Measurements from ENCODE around the gene KBTBD2.
"Not testable (repeated sequence)": the region's sequence is repeated elsewhere in the genome, so short reads cannot be mapped to it uniquely, and the experiment has no call there.

KBTBD2 gene

DNA sequence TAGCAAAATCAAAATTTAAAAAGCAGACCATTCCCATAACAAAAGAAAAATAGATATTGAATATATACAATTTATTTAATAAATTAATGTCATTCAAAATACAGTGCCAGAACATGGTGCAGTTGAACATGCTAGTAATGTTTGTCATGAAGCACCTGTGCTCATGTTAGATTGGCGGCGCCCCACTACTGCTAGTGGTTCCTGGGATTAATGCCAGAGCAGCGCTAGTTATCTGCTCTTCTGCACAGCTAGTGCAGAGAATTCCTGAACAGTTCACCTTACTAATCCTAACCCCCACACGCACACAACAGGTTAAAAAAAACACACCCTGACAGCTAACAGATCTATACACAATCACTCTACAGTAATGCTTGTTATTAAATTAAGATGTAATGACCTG is 23.4 kb downstream of the KBTBD2 start:
- TF ChIP-seq, protein P1, sequence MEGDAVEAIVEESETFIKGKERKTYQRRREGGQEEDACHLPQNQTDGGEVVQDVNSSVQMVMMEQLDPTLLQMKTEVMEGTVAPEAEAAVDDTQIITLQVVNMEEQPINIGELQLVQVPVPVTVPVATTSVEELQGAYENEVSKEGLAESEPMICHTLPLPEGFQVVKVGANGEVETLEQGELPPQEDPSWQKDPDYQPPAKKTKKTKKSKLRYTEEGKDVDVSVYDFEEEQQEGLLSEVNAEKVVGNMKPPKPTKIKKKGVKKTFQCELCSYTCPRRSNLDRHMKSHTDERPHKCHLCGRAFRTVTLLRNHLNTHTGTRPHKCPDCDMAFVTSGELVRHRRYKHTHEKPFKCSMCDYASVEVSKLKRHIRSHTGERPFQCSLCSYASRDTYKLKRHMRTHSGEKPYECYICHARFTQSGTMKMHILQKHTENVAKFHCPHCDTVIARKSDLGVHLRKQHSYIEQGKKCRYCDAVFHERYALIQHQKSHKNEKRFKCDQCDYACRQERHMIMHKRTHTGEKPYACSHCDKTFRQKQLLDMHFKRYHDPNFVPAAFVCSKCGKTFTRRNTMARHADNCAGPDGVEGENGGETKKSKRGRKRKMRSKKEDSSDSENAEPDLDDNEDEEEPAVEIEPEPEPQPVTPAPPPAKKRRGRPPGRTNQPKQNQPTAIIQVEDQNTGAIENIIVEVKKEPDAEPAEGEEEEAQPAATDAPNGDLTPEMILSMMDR (conservative IDR thresholded peaks at IDR 0.05), result no peak
- no peak for TF ChIP-seq ZFX (IDR thresholded peaks at IDR 0.05)
- no peak overlapping the region for H3K27ac ChIP-seq

DNA sequence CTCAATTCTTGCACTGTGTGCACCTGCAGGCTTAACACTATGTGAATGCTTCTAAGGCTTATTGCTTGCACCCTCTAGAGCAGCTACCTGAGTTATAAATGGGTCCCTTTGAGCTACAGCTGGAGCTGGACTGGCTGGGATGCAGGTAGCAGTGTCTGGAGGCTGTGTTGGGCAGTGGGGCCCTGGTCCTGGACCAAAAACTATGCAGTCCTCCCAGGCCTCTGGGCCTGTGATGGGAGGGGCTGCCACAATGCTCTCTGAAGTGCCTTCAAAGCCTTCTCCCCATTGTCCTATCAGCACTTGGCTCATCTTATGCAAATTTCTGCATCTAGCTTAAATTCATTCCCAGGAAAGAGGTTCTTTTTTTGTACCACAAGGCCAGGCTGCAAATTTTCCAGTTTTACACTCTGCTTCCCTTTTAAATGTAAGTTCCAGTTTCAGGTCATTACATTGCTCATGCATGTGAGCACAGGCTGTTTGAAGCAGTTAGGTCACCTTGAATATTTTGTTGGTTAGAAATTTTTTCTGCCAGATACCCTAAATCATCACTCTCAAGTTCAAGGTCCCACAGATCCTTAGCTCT is 26.0 kb downstream of the KBTBD2 start:
- TF ChIP-seq, protein P1 (conservative IDR thresholded peaks at IDR 0.05), result no peak
- TF ChIP-seq ZFX (IDR thresholded peaks at IDR 0.05), result no peak
- no peak overlapping the region for H3K27ac ChIP-seq

DNA sequence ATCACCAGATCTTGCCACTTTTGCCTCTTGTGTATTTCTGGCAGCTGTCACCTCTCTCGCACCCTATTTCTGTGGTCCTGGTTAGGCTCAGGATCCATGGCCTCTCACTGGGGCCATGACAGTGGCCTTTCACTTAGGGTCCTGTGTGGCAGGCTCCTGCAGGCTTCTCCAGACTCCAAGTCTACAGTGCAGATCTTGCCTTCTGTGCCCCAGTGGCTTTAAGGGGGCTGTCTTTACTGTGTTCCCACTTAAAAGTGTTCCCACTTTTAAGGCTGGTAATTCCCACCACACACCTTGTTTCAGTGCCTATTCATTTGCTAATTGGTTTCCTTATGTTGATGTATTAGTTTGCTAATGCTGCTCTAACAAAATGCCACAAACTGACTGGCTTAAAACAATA is 27.7 kb downstream of the KBTBD2 start:
- H3K27ac ChIP-seq, result not testable (repeated sequence)

DNA sequence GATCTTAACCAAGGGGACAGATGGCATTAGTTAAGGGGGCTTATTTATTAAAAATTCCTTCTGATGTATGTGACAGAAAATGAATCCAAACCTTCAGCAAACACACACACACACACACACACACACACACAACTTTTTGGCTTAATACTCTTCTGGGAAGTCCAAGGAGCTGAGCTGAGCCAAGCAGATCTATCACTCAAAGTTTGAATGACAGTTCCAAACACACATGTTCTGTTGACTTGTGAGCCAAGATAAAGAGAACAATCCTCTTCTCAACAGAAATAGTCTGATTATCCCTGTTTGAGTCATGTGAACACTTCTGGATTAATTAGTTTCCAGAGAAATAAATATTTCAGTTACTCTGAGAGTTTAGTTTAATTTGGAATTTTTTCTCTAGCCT is 31.5 kb downstream of the KBTBD2 start:
- no peak overlapping the region for H3K27ac ChIP-seq
- no peak for TF ChIP-seq ZFX (IDR thresholded peaks at IDR 0.05)
- TF ChIP-seq, protein P1 (conservative IDR thresholded peaks at IDR 0.05), result no peak

DNA sequence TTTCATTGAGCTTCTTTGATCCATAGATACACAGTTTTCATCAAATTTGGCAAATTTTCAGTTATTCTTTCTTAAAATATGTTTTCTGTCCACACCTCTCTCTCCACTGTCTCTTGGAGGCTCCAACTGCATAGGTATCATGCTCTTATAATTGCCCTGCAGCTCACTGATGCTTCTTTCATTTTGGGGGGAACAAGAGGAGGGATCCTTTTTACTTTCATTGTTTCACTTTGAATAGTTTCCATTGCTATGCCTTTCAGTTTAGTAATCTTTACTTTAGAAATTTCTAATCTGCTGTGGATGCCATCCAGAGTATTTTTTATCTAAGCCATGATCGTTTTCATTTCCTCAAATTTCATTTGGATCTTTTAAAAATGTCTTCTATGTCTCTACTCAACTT is 32.9 kb downstream of the KBTBD2 start:
- no peak overlapping the region for H3K27ac ChIP-seq
- TF ChIP-seq, protein P1 (conservative IDR thresholded peaks at IDR 0.05), result no peak
- no peak for TF ChIP-seq ZFX (IDR thresholded peaks at IDR 0.05)

DNA sequence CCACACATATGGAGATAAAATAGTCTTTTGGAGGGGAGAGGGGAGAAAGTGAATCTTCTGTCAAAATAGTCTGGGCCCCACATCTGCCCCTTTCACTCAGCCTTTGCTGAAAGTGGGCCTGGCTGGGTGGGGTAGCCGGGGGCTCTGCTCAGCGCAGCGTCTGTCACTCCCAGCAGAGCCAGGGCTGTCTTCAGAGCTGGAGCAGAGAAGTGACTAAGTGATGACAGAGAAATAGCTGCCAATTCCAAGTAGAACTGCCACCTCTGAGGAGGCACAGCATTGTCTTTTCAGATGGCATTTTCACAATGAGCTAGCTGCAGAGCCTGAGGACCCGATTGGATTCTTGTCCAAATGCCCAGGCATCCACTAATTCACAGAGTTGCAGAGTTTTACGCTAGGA is 34.5 kb downstream of the KBTBD2 start:
- not testable (repeated sequence) for H3K27ac ChIP-seq

DNA sequence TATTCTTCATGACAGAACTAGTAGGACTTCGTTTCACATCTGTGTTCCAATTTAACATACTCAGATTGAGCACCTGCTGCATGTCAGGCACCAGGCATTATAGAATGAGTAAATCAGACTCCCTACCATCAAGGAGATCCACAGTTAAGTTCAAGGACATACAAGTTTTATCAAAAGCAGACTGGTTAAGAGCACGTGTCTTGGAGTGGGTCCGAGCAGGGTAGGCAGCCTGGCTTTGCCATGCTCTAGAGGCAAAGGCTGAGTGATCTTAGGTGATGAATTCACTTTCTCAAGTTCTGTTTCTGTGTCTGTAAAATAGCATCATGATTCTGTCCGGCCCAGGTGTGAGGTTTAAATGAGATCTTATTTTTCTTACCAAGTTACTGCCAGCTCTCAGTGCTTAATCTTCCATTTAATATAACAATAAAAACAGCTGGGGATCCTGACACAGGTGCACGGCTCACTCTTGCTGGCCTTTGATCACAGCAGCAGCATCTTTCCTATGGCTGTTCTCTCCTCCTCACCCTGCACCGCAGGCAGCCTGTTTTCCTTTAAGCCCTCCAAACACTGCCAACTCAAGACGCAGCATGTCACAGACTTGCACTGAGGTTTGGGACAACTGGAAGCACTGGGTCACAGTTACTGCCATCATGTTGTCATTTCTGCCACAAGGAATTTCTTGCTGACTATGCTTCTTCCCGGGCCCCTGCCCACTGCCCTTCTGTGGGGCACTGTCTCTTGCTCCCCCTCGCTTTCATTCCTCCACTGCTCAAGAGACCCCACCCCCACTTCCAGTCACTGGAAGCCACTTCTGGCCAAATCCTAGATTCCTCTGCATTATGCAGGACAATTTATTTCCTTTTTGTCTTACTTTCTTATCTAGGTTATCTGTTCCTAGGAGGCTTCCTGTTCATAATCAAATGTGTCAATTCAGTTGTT is 35.5 kb downstream of the KBTBD2 start:
- not testable (repeated sequence) for H3K27ac ChIP-seq

DNA sequence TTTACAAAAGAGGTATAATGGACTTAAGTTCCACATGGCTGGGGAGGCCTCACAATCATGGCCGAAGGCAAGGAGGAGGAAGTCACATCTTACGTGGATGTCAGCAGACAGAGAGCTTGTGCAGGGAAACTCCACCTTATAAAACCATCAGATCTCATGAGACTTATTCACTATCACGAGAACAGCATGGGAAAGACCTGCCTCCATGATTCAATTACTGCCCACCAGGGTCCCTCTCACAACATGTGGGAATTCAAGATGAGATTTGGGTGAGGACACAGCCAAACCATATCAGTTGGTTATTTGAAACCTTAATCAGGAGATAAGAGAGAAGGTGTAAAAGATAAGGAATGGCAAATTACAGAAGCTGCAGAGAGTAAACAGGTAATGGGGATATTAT is 40.9 kb downstream of the KBTBD2 start:
- not testable (repeated sequence) for H3K27ac ChIP-seq

DNA sequence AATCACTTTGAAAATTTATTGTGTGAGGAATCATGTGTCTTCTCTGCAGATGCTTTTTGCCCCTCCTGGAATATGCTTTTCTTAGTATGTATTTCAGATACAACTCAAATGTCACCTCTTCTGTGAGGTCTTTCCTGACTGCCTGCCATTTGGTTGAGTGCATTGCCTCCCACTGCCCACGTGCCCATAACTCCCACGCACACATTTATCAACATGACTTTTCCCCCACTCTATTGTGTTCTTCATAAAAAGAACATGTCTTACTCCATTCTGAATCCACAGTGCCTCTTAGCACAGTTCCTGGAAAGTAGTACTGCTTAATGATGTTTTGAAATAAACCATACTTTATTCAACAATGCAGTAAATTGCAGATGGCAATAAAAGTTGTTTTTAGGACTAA is 42.9 kb downstream of the KBTBD2 start:
- H3K27ac ChIP-seq, result not testable (repeated sequence)

DNA sequence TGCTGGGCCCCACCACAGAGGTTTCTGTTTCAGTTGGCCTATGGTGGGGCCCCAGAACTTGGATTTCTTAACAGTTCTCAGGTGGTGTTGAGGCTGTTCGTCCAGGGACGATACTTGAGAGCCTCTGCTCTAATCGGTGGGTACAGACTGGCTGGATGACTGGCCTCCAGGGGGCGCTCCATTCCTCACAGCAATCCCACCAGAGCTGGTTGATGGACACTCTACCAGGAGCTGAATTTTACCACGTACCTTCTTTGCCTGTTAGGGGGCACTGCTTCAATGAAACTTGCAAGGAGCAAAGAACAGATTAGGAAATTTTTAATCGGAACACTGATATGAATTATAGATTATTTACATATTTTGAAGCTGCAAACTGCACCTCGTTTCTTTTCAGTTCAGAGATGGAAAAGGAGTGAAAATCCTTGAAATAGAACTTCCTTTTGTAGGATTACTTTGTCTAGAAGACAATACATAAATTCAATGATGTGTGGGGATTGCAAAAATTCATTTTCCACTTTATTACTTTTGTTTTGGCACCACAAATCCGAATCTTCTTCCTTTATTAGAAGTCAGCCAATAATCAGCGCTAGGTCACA is 44.8 kb downstream of the KBTBD2 start:
- no peak overlapping the region for H3K27ac ChIP-seq
- no peak for TF ChIP-seq ZFX (IDR thresholded peaks at IDR 0.05)
- TF ChIP-seq, protein P1 (conservative IDR thresholded peaks at IDR 0.05), result peak; percentile 95

DNA sequence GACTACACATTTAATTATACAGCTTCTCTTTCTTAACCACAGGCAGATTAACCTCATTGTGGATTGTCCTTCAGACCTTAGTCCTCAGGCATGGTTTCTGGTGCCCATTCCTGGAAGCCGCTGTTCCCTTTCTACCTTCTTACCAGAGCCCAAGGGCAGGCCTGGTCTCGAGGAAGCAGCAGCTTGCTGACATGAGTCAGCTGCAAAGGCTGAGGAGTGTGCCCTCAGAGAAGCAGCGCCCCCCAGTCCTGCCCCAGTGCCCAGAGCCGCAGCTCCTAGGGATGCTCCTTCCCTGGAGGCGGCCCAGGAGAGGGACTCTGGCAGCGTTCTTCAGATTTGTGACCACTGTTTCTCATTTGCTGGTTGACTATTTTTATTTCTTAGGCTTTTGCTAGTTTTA is 46.8 kb downstream of the KBTBD2 start:
- H3K27ac ChIP-seq, result not testable (repeated sequence)

DNA sequence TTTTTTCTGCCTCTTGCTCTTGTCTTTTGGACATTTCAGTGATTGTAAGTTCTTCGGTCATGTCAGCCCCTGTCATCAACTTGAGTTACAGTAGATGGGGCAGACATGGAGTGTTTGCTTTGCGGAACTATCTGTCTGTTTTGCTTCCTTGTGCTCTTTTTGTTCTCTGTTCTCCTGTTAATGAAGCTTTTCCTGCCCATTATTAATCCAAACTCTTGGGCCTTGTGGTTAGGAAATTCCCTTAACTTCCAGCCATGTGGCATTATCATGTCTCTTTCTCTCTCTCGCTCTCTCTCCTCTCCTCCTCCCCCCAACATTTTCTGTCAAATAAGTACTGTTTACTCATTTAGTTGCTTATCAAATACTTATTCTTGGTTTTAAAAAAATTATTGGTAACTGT is 47.8 kb downstream of the KBTBD2 start:
- not testable (repeated sequence) for H3K27ac ChIP-seq

DNA sequence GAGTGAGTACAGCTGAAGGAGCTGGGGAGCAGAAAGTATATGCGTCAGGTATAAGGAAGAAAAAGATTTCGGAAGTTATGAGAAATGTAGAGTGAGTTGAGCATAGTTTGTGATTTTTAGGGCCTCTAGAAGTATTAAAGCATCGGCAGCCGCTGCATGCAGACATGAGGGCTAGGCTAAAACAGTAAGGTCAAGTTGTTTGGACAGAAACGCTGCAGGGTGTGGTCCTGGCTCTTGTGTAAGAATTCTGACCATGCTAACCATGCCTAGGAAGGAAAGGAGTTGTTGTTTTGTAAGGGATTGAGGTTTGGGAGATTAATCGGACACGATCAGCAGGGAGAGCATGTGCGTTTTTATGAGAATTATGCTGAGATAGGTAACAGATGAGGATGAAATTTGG is 51.7 kb downstream of the KBTBD2 start:
- H3K27ac ChIP-seq, result not testable (repeated sequence)

DNA sequence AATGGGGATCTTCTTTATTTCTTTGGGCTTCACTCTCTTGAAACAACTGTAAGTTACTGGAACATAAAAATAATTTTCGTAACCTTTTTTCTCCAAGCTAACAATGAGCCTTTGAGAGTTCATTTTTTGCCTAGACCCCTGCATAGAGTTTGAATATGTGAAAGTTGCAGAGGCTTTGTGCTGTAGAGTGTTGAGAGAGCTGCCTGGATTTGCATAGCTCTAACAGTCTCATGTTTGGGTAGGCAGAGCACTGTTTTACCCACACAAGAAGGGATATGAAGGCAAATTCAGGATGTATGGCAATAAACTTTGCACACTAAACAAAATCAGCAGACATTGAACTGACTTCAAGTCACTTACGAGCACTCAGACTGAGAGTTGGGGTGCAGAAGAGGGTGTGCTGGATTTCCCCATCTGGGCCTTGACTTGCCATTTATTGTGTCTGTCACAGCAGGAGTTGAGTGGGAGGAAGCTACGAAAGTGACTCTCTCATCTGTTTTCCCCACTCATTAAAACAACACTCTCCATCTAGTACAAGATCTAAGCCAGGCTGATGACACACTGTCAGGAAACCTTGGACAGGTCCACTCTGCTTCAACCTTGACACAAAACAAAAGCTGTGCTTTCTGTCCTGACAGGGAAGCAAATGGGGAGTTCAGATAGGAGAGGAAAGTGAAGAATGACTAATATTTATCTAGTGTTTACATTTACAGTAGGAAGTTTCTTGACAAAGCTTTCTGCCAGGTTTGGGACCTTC is 62.4 kb downstream of the KBTBD2 start:
- H3K27ac ChIP-seq, result not testable (repeated sequence)
